MM.1S (cell line): ENCODE data around the gene FASTKD3.
A peak's percentile ranks its signal among the peaks of the same experiment; 100 is the strongest.

ENCODE experiments used
- DNase-seq: peaks from one replicate; pipeline ENCODE4 v3.0.0-alpha.2; 2015
- H2AFZ ChIP-seq: fragments of 300-600 bp; sonication (generic); 2 replicates; pipeline ENCODE4 v1.6.0; 2016; ENCODE audit warnings: antibody characterized with exemption, low read length
- H3F3A ChIP-seq: fragments of 300-600 bp; sonication (generic); 2 replicates; pipeline ENCODE4 v1.6.1; 2016; ENCODE audit warnings: mild to moderate bottlenecking, antibody characterized with exemption, low read length, moderate library complexity, mixed read lengths; ENCODE audit not compliant: insufficient read depth
- H3K27ac ChIP-seq: fragments of 300-600 bp; sonication (generic); 2 replicates; pipeline ENCODE4 v1.5.1; 2016; ENCODE audit warnings: mild to moderate bottlenecking, low read length
- H3K27me3 ChIP-seq: fragments of 300-600 bp; sonication (generic); replicated peaks from 2 replicates; pipeline ENCODE4 v1.6.0; 2016; ENCODE audit warnings: low read length; ENCODE audit not compliant: insufficient read depth
- H3K36me3 ChIP-seq: fragments of 300-600 bp; sonication (generic); replicated peaks from 2 replicates; pipeline ENCODE4 v1.6.1; 2016; ENCODE audit warnings: mild to moderate bottlenecking, low read length, mixed read lengths; ENCODE audit not compliant: insufficient read depth
- H3K4me1 ChIP-seq: fragments of 300-600 bp; sonication (generic); 2 replicates; pipeline ENCODE4 v1.6.1; 2016; ENCODE audit warnings: low read length, mixed read lengths
- H3K4me2 ChIP-seq: fragments of 300-600 bp; sonication (generic); 2 replicates; pipeline ENCODE4 v1.6.0; 2016; ENCODE audit warnings: low read depth, low read length
- H3K4me3 ChIP-seq: fragments of 300-600 bp; sonication (generic); 2 replicates; pipeline ENCODE4 v1.5.1; 2016; ENCODE audit warnings: low read length, mixed read lengths
- H3K79me2 ChIP-seq: fragments of 300-600 bp; sonication (generic); 2 replicates; pipeline ENCODE4 v1.6.1; 2016; ENCODE audit warnings: mixed run types, low read length, mixed read lengths
- H3K9ac ChIP-seq: fragments of 300-600 bp; sonication (generic); 2 replicates; pipeline ENCODE4 v1.6.1; 2016; ENCODE audit warnings: low read length, mixed read lengths
- H3K9me2 ChIP-seq: fragments of 300-600 bp; sonication (generic); replicated peaks from 2 replicates; pipeline ENCODE4 v1.6.1; 2016; ENCODE audit warnings: mild to moderate bottlenecking, low read length, mixed read lengths; ENCODE audit not compliant: insufficient read depth
- H3K9me3 ChIP-seq: fragments of 300-600 bp; sonication (generic); replicated peaks from 2 replicates; pipeline ENCODE4 v1.6.1; 2016; ENCODE audit warnings: mild to moderate bottlenecking, low read length, mixed read lengths; ENCODE audit not compliant: insufficient read depth
- H4K20me1 ChIP-seq: fragments of 300-600 bp; sonication (generic); 2 replicates; pipeline ENCODE4 v1.6.1; 2016; ENCODE audit warnings: mild to moderate bottlenecking, low read length, moderate library complexity, mixed read lengths; ENCODE audit not compliant: insufficient read depth
- EZH2 ChIP-seq: fragments of 300-600 bp; sonication (generic); optimal IDR thresholded peaks from 2 replicates; pipeline ENCODE3; 2017; ENCODE audit warnings: low read depth, mild to moderate bottlenecking, antibody characterized with exemption, low read length, mixed read lengths
- EZH2phosphoT487 ChIP-seq: fragments of 300-600 bp; sonication (generic); IDR thresholded peaks from 2 replicates; pipeline ENCODE4 v1.6.1; 2018; ENCODE audit warnings: antibody characterized with exemption, low read length
- TF ChIP-seq, protein P1 (sequence below): fragments of 300-600 bp; sonication (generic); IDR thresholded peaks from 2 replicates; pipeline ENCODE4 v1.5.1; 2016; ENCODE audit warnings: antibody characterized with exemption, low read length, mixed read lengths

FASTKD3 gene

DNA sequence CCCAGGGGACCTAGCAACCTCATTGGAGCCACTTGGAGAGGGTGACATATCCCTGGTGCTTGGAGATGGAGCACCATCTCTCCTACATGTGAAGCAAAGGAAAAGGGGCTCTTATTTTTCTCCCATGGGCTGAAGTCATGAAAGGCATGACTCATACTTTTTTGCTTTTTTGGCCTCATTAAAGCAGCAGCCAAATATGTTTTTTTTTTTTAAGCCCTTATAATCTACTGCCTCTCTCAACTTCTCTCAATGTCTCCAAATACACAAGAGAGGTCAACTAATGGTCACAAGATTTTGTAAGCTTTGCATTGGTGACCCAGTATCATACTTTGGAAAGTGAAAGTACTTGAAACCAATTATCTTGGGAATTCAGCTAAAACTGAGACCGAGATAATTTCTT lies 16.3 kb downstream of the FASTKD3 start:
- Histone ChIP-seq H3K9ac (no peak overlapping the region), H2AFZ (no peak overlapping the region), H3K4me2 (no peak overlapping the region), H3K79me2 (no peaks in the 10 kb centered on the region), H3K9me2 (no peaks in the 10 kb centered on the region), H3K4me3 (no peak overlapping the region), H3K4me1 (no peaks in the 10 kb centered on the region), H3K27me3 (no peaks in the 10 kb centered on the region), H3K9me3 (no peaks in the 10 kb centered on the region), H4K20me1 (no peaks in the 10 kb centered on the region), H3F3A (no peaks in the 10 kb centered on the region), H3K27ac (no peak overlapping the region), H3K36me3 (no peaks in the 10 kb centered on the region)
- no peak for DNase-seq
- no peak for TF ChIP-seq EZH2phosphoT487
- TF ChIP-seq EZH2, result no peak
- TF ChIP-seq, protein P1, sequence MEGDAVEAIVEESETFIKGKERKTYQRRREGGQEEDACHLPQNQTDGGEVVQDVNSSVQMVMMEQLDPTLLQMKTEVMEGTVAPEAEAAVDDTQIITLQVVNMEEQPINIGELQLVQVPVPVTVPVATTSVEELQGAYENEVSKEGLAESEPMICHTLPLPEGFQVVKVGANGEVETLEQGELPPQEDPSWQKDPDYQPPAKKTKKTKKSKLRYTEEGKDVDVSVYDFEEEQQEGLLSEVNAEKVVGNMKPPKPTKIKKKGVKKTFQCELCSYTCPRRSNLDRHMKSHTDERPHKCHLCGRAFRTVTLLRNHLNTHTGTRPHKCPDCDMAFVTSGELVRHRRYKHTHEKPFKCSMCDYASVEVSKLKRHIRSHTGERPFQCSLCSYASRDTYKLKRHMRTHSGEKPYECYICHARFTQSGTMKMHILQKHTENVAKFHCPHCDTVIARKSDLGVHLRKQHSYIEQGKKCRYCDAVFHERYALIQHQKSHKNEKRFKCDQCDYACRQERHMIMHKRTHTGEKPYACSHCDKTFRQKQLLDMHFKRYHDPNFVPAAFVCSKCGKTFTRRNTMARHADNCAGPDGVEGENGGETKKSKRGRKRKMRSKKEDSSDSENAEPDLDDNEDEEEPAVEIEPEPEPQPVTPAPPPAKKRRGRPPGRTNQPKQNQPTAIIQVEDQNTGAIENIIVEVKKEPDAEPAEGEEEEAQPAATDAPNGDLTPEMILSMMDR, result no peak

DNA sequence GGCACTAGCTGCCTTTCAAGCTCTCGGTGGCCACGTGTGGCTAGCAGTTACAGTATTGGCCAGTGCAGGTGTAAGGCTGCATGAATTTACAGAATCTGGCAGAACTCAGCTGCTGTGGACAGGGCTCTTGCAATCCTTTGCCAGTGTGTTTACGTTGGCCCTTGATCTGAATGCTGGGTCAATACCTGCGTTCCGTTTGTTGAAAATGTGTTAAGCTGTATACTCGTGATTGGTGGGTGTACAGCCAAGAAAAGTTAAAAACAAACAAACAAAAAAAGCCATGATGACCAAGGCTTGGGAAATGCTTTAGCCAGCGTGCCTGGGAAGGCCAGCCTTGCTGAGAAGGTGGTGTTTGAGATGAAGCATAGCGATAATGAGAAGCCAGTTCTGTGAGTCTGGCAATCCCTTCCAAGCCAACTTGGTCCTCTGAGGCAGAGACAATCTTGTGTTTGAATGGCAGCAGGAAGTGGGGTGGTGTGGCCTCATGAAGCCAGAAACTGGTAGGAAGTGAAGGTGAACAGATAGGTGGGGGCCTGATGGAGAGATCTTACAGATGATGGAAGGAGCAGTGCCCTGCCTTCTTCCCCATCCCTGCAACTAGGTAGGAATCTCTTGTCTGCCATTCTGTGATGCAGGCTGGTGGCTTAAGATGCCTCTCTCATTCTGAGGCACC lies 17.1 kb downstream of the FASTKD3 start:
- no peaks in the 10 kb centered on the region for H3K9me3 ChIP-seq
- no peaks in the 10 kb centered on the region for H3K36me3 ChIP-seq
- H3F3A ChIP-seq, result no peaks in the 10 kb centered on the region
- TF ChIP-seq EZH2phosphoT487 (no peak), EZH2 (no peak)
- TF ChIP-seq, protein P1, result no peak
- no peak overlapping the region for H3K27ac ChIP-seq
- H3K9me2 ChIP-seq, result no peaks in the 10 kb centered on the region
- no peaks in the 10 kb centered on the region for H3K79me2 ChIP-seq
- H2AFZ ChIP-seq, result no peak overlapping the region
- H3K27me3 ChIP-seq, result no peaks in the 10 kb centered on the region
- no peaks in the 10 kb centered on the region for H4K20me1 ChIP-seq
- DNase-seq, result no peak
- H3K9ac ChIP-seq, result no peak overlapping the region
- no peaks in the 10 kb centered on the region for H3K4me1 ChIP-seq
- no peak overlapping the region for H3K4me2 ChIP-seq
- no peak overlapping the region for H3K4me3 ChIP-seq

DNA sequence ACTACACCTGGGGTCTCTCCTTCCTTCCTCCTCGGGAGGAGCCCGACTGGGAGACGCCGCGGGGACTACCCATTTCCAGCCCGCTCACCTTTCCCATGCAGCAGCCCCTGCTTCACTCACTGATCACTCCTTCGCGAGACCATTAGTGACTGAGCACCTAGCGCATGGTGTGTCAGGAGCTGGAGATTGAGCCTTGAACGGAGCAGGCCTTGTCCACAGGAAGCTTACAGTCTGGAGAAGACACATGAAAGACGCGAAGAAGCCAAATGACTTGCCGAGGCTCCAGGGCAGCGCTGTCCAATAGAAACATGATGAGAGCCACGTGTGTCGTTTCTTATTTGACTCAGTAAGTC lies 17.6 kb downstream of the FASTKD3 start:
- Histone ChIP-seq H3K9ac (no peak overlapping the region), H4K20me1 (no peaks in the 10 kb centered on the region), H3K27me3 (no peaks in the 10 kb centered on the region), H3K79me2 (no peaks in the 10 kb centered on the region), H3K4me2 (peak overlapping the region; percentile 32; the same call in 1 of the 2 replicates), H2AFZ (no peak overlapping the region), H3K4me1 (no peaks in the 10 kb centered on the region), H3K9me2 (no peaks in the 10 kb centered on the region), H3K9me3 (no peaks in the 10 kb centered on the region), H3K36me3 (no peaks in the 10 kb centered on the region), H3F3A (no peaks in the 10 kb centered on the region), H3K4me3 (no peak overlapping the region), H3K27ac (no peak overlapping the region)
- no peak for DNase-seq
- TF ChIP-seq EZH2, result no peak
- no peak for TF ChIP-seq EZH2phosphoT487
- TF ChIP-seq, protein P1, result no peak
